Neural cell (in vitro differentiated cells): ENCODE data around the gene TFPI.

Source experiments
- EP300 ChIP-seq: fragments of 450-650 bp; conservative IDR thresholded peaks from 2 replicates; pipeline ENCODE4 v1.6.1; 2014; ENCODE audit warnings: antibody characterized with exemption, mild to moderate bottlenecking, moderate library complexity; ENCODE audit not compliant: poor library complexity, severe bottlenecking
- EZH2 ChIP-seq: fragments of 200-600, 300-800 bp; shearing (Covaris generic), sonication (generic); IDR thresholded peaks from 2 replicates; pipeline ENCODE4 v1.6.1; 2014; ENCODE audit warnings: antibody characterized with exemption, low read length, borderline replicate concordance, mild to moderate bottlenecking; ENCODE audit not compliant: insufficient read depth, poor library complexity, severe bottlenecking
- MXI1 ChIP-seq: fragments of 450-650 bp; conservative IDR thresholded peaks from 2 replicates; pipeline ENCODE4 v1.6.1; 2014; ENCODE audit warnings: antibody characterized with exemption, mild to moderate bottlenecking; ENCODE audit not compliant: poor library complexity, severe bottlenecking
- POLR2AphosphoS5 ChIP-seq: IDR thresholded peaks from 2 replicates; pipeline ENCODE4 v1.6.1; 2012
- RAD21 ChIP-seq: fragments of 450-650 bp; conservative IDR thresholded peaks from 2 replicates; pipeline ENCODE4 v1.6.1; 2014; ENCODE audit warnings: antibody characterized with exemption, mild to moderate bottlenecking, moderate library complexity
- TAF1 ChIP-seq: IDR thresholded peaks from 2 replicates; pipeline ENCODE4 v1.6.1; 2012; ENCODE audit warnings: low read depth
- TF ChIP-seq, protein P1 (sequence below): fragments of 450-650 bp; IDR thresholded peaks from 2 replicates; pipeline ENCODE4 v1.5.1; 2014; ENCODE audit warnings: antibody characterized with exemption, mild to moderate bottlenecking, moderate library complexity; ENCODE audit not compliant: poor library complexity, severe bottlenecking
- TF ChIP-seq, protein P2 (sequence below): IDR thresholded peaks from 2 replicates; pipeline ENCODE4 v1.6.1; 2012; ENCODE audit warnings: borderline replicate concordance

- TF ChIP-seq TAF1 (no peak), RAD21 (no peak), MXI1 (no peak), EP300 (no peak), POLR2AphosphoS5 (no peak), EZH2 (no peak)
- TF ChIP-seq, protein P1, sequence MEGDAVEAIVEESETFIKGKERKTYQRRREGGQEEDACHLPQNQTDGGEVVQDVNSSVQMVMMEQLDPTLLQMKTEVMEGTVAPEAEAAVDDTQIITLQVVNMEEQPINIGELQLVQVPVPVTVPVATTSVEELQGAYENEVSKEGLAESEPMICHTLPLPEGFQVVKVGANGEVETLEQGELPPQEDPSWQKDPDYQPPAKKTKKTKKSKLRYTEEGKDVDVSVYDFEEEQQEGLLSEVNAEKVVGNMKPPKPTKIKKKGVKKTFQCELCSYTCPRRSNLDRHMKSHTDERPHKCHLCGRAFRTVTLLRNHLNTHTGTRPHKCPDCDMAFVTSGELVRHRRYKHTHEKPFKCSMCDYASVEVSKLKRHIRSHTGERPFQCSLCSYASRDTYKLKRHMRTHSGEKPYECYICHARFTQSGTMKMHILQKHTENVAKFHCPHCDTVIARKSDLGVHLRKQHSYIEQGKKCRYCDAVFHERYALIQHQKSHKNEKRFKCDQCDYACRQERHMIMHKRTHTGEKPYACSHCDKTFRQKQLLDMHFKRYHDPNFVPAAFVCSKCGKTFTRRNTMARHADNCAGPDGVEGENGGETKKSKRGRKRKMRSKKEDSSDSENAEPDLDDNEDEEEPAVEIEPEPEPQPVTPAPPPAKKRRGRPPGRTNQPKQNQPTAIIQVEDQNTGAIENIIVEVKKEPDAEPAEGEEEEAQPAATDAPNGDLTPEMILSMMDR = no peak
- TF ChIP-seq, protein P2, sequence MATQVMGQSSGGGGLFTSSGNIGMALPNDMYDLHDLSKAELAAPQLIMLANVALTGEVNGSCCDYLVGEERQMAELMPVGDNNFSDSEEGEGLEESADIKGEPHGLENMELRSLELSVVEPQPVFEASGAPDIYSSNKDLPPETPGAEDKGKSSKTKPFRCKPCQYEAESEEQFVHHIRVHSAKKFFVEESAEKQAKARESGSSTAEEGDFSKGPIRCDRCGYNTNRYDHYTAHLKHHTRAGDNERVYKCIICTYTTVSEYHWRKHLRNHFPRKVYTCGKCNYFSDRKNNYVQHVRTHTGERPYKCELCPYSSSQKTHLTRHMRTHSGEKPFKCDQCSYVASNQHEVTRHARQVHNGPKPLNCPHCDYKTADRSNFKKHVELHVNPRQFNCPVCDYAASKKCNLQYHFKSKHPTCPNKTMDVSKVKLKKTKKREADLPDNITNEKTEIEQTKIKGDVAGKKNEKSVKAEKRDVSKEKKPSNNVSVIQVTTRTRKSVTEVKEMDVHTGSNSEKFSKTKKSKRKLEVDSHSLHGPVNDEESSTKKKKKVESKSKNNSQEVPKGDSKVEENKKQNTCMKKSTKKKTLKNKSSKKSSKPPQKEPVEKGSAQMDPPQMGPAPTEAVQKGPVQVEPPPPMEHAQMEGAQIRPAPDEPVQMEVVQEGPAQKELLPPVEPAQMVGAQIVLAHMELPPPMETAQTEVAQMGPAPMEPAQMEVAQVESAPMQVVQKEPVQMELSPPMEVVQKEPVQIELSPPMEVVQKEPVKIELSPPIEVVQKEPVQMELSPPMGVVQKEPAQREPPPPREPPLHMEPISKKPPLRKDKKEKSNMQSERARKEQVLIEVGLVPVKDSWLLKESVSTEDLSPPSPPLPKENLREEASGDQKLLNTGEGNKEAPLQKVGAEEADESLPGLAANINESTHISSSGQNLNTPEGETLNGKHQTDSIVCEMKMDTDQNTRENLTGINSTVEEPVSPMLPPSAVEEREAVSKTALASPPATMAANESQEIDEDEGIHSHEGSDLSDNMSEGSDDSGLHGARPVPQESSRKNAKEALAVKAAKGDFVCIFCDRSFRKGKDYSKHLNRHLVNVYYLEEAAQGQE = no peak
These were observed 95.0 kb downstream of the TFPI start for GRCh38 chr2:187459256-187459655.
